GM12878 (cell line): ENCODE data around the gene PSMD12. TPM values are rescaled to one million over a fixed set of nuclear protein-coding genes. Genes with fewer than 3 reads are reported as not detected.

Experiments
- ATAC-seq: fragments of 200-7000 bp; cut with Tn5 transposase; 3 replicates; pipeline ENCODE4 v1.9.1; 2020; ENCODE audit warnings: mild to moderate bottlenecking, moderate library complexity
- BruUV-seq: library from RNA; stranded (reverse); fragments of 400-500 nt; replicated peaks from 2 replicates; lab custom pipeline; 2021; lab: Mats Ljungman, UMichigan
- CTCF ChIA-PET: fragments of 300-600 bp; sonication (Branson Sonifier 250); formaldehyde crosslinking; extraction: SDS; loops from one replicate; lab custom pipeline; 2021; ENCODE audit warnings: inconsistent platforms; lab: Yijun Ruan, JAX
- POLR2A ChIA-PET: fragments of 350-600 bp; formaldehyde crosslinking; extraction: SDS; loops from one replicate; lab custom pipeline; 2021; ENCODE audit warnings: inconsistent platforms; lab: Charles Lee
- RAD21 ChIA-PET: fragments of 300-600 bp; sonication (Branson Sonifier 250); formaldehyde crosslinking; loops from one replicate; lab custom pipeline; 2023; ENCODE audit warnings: antibody characterized with exemption; ENCODE audit not compliant: unreplicated experiment; lab: Charles Lee
- SMC1A ChIA-PET: fragments of 300-600 bp; sonication (Branson Sonifier 250); formaldehyde crosslinking; loops from one replicate; lab custom pipeline; 2023; ENCODE audit not compliant: unreplicated experiment, uncharacterized antibody; lab: Charles Lee
- DNase-seq: peaks from one replicate; pipeline ENCODE4 v3.0.0-alpha.2; 2011; ENCODE audit warnings: low read depth, low spot score
- FAIRE-seq: peaks from 3 replicates; lab custom pipeline; 2011; peaks lifted over from hg19 to GRCh38; lab: Jason Lieb, UNC
- H2AFZ ChIP-seq: 2 replicates; pipeline ENCODE4 v1.6.0; 2011; ENCODE audit warnings: low read depth, low read length, control low read depth; ENCODE audit not compliant: control insufficient read depth
- H3K27ac ChIP-seq: 2 replicates; pipeline ENCODE4 v1.5.1; 2011; ENCODE audit warnings: control low read depth; ENCODE audit not compliant: control insufficient read depth, insufficient read depth
- H3K27me3 ChIP-seq, 2 experiments: replicated peaks in 1 of 2; 2 replicates each; pipeline versions ENCODE4 v1.6.0 to v1.6.1; 2011; ENCODE audit warnings: low read length in 1 of 2; ENCODE audit not compliant: control insufficient read depth in 2 of 2, insufficient read depth in 2 of 2
- H3K36me3 ChIP-seq, 2 experiments: 2 replicates each; pipeline ENCODE4 v1.5.1; 2011; ENCODE audit warnings: low read length in 1 of 2; ENCODE audit not compliant: control insufficient read depth in 2 of 2, insufficient read depth in 2 of 2
- H3K4me1 ChIP-seq: 2 replicates; pipeline ENCODE4 v1.6.1; 2011; ENCODE audit warnings: mild to moderate bottlenecking, low read length, moderate library complexity, mixed read lengths; ENCODE audit not compliant: control insufficient read depth, insufficient read depth
- H3K4me2 ChIP-seq: 2 replicates; pipeline ENCODE4 v1.6.0; 2011; ENCODE audit warnings: control low read depth; ENCODE audit not compliant: control insufficient read depth, insufficient read depth
- H3K4me3 ChIP-seq: fragments of 200-600 bp; sonication (generic); 2 replicates; pipeline ENCODE4 v1.5.1; 2016
- H3K79me2 ChIP-seq: 2 replicates; pipeline ENCODE4 v1.6.0; 2011; ENCODE audit warnings: low read length; ENCODE audit not compliant: control insufficient read depth, insufficient read depth
- H3K9ac ChIP-seq: 2 replicates; pipeline ENCODE4 v1.8.0; 2011; ENCODE audit warnings: low read length, control low read depth, mixed read lengths; ENCODE audit not compliant: control insufficient read depth, insufficient read depth
- H3K9me3 ChIP-seq: replicated peaks from 3 replicates; pipeline ENCODE4 v1.5.1; 2011; ENCODE audit warnings: mild to moderate bottlenecking, low read length; ENCODE audit not compliant: control insufficient read depth, insufficient read depth
- H4K20me1 ChIP-seq: 2 replicates; pipeline ENCODE4 v1.6.0; 2011; ENCODE audit not compliant: control insufficient read depth, insufficient read depth
- CEBPZ ChIP-seq: fragments of 150-350 bp; IDR thresholded peaks from 2 replicates; pipeline ENCODE4 v1.6.1; 2016; ENCODE audit warnings: low read depth, low read length
- IRF3 ChIP-seq: fragments of 450-650 bp; IDR thresholded peaks from 2 replicates; pipeline ENCODE4 v1.6.1; 2014; ENCODE audit warnings: mild to moderate bottlenecking
- MAX ChIP-seq: IDR thresholded peaks from 2 replicates; pipeline ENCODE4 v1.6.1; 2012; ENCODE audit warnings: low read depth, low read length, improper control_type of control experiment
- NR2C1 ChIP-seq: fragments of 450-650 bp; IDR thresholded peaks from 2 replicates; pipeline ENCODE4 v1.6.1; 2017; ENCODE audit warnings: antibody characterized with exemption, mild to moderate bottlenecking, moderate library complexity
- PKNOX1 ChIP-seq: fragments of 450-650 bp; IDR thresholded peaks from 2 replicates; pipeline ENCODE4 v1.6.1; 2016; ENCODE audit warnings: mild to moderate bottlenecking
- SMARCA5 ChIP-seq: fragments of 450-650 bp; IDR thresholded peaks from 2 replicates; pipeline ENCODE4 v1.6.1; 2017; ENCODE audit warnings: mild to moderate bottlenecking
- SREBF2 ChIP-seq: IDR thresholded peaks from 2 replicates; pipeline ENCODE4 v1.6.1; 2012; ENCODE audit warnings: mild to moderate bottlenecking, low read length
- USF2 ChIP-seq: IDR thresholded peaks from 2 replicates; pipeline ENCODE4 v1.6.1; 2011; ENCODE audit warnings: low read depth, low read length, improper control_type of control experiment, borderline replicate concordance
- ZNF207 ChIP-seq: fragments of 450-650 bp; IDR thresholded peaks from 2 replicates; pipeline ENCODE4 v1.6.1; 2014; ENCODE audit warnings: antibody characterized with exemption, mild to moderate bottlenecking, borderline replicate concordance
- WGBS: methylation state at CpG from one replicate; pipeline ENCODE4 v1.1.6; 2016; ENCODE audit warnings: low lambda C conversion rate; ENCODE audit not compliant: insufficient replicate concordance, insufficient coverage; ENCODE audit errors: missing lambda C conversion rate; 5-methylcytosine and 5-hydroxymethylcytosine counted together
- in situ Hi-C: fragments of 300-500 bp; cut with MboI; formaldehyde crosslinking; loops from 9 replicates; pipeline ENCODE4 v1.14.3; 2018; ENCODE audit warnings: mixed read lengths
- intact Hi-C: fragments of 100-400 bp; cut with micrococcal nuclease; formaldehyde crosslinking; loops from one replicate; pipeline ENCODE4 v1.14.2; 2022; ENCODE audit not compliant: unreplicated experiment
- polyA plus RNA-seq, 11 experiments: library from polyadenylated mRNA; depleted of rRNA in 4 of 11; unstranded in 6 of 11; stranded (reverse) in 5 of 11; fragments of >200 nt; fragmentation: Nextera tagmentation in 4 of 11; fragmentation: Illumina TruSeq in 1 of 11; extraction: Ambion mirVana in 4 of 11; extraction: Trizol in 1 of 11; gene quantifications; 1 replicate in 1 of 11; 2 replicates in 10 of 11; pipeline versions ENCODE4 v1.2.1 to v1.2.3, GENCODE V29; 2011 to 2016; ENCODE audit warnings: inconsistent platforms in 2 of 11, missing spikeins in 2 of 11, low read depth in 1 of 11
- total RNA-seq, 4 experiments: library from RNA; depleted of rRNA in 3 of 4; stranded (reverse); fragments of >200 nt in 3 of 4; fragmentation: Illumina TruSeq in 1 of 4; extraction: Trizol in 1 of 4; gene quantifications; 2 replicates each; pipeline versions ENCODE4 v1.2.1 to v1.2.3, GENCODE V29; 2013 to 2021

The PSMD12 gene
- total and polyA plus RNA-seq, 10 of the 15 experiments (the other 5 are each of a cell fraction or from before 2014, with no cell fraction given) = 19.8 to 149 (median 47.5) TPM

- TF ChIP-seq CEBPZ (no peak), PKNOX1 (no peak), SMARCA5 (no peak), IRF3 (no peak), MAX (no peak), SREBF2 (no peak), NR2C1 (no peak)
These were observed 17.0 kb downstream of the PSMD12 start (continued) for GRCh38 chr17:67349420-67349819.

GRCh38 chr17:67347826-67348225, 18.6 kb downstream of the PSMD12 start:
- no peaks in the 10 kb centered on the region for H3K27me3 ChIP-seq
- no peaks in the 10 kb centered on the region for H4K20me1 ChIP-seq
- TF ChIP-seq ZNF207 (no peak), USF2 (no peak)
- no peak overlapping the region for H3K27ac ChIP-seq
- H3K4me1 ChIP-seq = no peaks in the 10 kb centered on the region
- H3K4me3 ChIP-seq = no peak overlapping the region
- ATAC-seq = no peak
- ChIA-PET RAD21 (no interaction called here), CTCF (no interaction called here), SMC1A (no interaction called here), POLR2A (no interaction called here)
- in situ Hi-C loops (no loop called here), intact Hi-C loops (no loop called here)
- no peak overlapping the region for H3K9ac ChIP-seq
- no peak overlapping the region for H2AFZ ChIP-seq
- no peak overlapping the region for H3K4me2 ChIP-seq
- WGBS = 96% methylated on average over 3 of the region's 3 CpGs
- no peaks in the 10 kb centered on the region for H3K79me2 ChIP-seq
- no peak for FAIRE-seq
- BruUV-seq = no TSS peak
- no peak for DNase-seq
- peaks cover 4 to 36% of the 10 kb centered on the region in 2 experiments; a peak in 3 of 4 replicates for H3K36me3 ChIP-seq
- H3K9me3 ChIP-seq = no peaks in the 10 kb centered on the region
